ENCODE data around the gene DIAPH2. TPM values are rescaled to one million over a fixed set of nuclear protein-coding genes. Genes with fewer than 3 reads are reported as not detected.
A peak's percentile ranks its signal among the peaks of the same experiment; 100 is the strongest.

DIAPH2 gene
- total RNA-seq, 6 experiments from 2014 or later: 10.1 to 13.5 (median 11.6) TPM

DNA sequence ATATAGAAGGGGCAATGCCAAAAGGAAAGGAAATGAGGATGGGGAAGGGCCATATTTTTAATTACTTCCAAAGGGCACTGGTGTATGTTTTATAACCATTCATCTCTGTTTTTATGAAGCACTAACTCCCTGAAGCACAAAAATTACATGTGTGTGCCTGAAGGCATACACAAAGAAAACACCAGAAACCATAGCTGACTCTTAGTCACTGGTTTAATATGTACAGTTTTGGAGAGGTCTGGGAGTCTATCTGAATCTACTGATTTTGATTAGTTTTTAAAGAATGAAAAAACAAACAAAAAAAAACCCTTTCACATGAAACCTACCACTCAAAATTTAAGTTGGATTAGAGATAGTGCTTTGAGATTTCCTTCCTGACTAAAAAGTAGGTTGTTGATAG lies 637.8 kb downstream of the DIAPH2 start:
- Mint-ChIP-seq H3K36me3 (ENCODE audit: low read depth) (no peaks in the 10 kb centered on the region), H3K27me3 (ENCODE audit: insufficient read depth) (no peaks in the 10 kb centered on the region), H3K27ac (no peak overlapping the region; the same call in 1 of the 2 replicates), H3K4me1 (ENCODE audit: low read depth) (peaks cover 8% of the 10 kb centered on the region), H3K4me3 (no peak overlapping the region; the same call in 1 of the 2 replicates), H3K9me3 (no peaks in the 10 kb centered on the region)
- TF ChIP-seq, protein P1, sequence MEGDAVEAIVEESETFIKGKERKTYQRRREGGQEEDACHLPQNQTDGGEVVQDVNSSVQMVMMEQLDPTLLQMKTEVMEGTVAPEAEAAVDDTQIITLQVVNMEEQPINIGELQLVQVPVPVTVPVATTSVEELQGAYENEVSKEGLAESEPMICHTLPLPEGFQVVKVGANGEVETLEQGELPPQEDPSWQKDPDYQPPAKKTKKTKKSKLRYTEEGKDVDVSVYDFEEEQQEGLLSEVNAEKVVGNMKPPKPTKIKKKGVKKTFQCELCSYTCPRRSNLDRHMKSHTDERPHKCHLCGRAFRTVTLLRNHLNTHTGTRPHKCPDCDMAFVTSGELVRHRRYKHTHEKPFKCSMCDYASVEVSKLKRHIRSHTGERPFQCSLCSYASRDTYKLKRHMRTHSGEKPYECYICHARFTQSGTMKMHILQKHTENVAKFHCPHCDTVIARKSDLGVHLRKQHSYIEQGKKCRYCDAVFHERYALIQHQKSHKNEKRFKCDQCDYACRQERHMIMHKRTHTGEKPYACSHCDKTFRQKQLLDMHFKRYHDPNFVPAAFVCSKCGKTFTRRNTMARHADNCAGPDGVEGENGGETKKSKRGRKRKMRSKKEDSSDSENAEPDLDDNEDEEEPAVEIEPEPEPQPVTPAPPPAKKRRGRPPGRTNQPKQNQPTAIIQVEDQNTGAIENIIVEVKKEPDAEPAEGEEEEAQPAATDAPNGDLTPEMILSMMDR (IDR thresholded peaks at IDR 0.05): no peak
- DNase-seq: peak; percentile 48

DNA sequence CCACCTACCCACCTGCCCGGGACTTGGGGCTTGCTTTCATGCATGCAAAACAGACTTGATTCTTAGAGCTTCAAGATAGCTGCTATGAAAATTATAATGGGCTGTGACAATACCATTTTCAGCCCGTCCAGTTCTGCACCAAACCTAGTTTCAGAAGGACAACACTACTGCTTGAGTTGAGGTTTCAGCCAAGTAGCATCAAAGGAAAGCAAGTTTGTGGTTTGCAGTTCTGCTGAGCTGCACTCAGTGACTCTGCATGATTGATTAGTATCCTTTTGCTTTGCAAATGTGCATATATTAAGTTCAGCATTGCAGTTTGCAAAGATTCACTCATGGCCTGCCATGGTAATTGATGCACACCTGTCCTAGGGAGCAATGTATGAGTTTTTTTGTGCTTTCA lies 641.8 kb downstream of the DIAPH2 start:
- Mint-ChIP-seq H3K9me3 (no peaks in the 10 kb centered on the region), H3K27me3 (ENCODE audit: insufficient read depth) (no peaks in the 10 kb centered on the region), H3K27ac (no peak overlapping the region), H3K4me1 (ENCODE audit: low read depth) (peaks cover 16% of the 10 kb centered on the region), H3K36me3 (ENCODE audit: low read depth) (no peaks in the 10 kb centered on the region), H3K4me3 (no peak overlapping the region)
- TF ChIP-seq, protein P1 (IDR thresholded peaks at IDR 0.05): no peak
- no peak for DNase-seq

DNA sequence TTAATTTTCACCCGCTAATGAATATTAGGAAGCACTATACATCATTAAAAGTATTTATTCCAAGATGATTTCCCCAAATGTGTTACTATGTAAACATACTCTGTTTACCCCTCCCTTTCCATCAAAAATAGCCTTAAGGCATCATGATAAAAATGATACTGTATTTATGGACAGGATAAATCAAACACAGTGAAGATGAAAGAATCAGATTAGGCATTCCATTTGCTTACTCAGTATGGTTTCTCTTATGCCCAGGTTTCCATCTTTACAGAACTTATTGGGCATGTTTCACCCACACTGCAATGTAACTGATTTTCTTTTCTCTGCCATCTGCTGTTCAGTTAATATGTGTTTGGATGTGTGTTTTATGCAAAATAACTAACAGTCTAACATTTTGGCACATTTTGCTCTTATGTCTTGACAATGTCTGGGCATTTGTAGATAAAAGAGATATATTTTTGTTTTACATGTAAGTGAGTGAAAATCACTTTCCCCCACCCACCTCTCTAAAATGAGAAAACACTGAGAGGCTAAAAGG lies 644.3 kb downstream of the DIAPH2 start:
- TF ChIP-seq, protein P1 (IDR thresholded peaks at IDR 0.05): no peak
- Mint-ChIP-seq H3K27me3 (ENCODE audit: insufficient read depth) (no peaks in the 10 kb centered on the region), H3K4me3 (no peak overlapping the region), H3K9me3 (no peaks in the 10 kb centered on the region), H3K4me1 (ENCODE audit: low read depth) (peaks cover 17% of the 10 kb centered on the region), H3K27ac (no peak overlapping the region), H3K36me3 (ENCODE audit: low read depth) (no peaks in the 10 kb centered on the region)
- DNase-seq: peak; percentile 32

DNA sequence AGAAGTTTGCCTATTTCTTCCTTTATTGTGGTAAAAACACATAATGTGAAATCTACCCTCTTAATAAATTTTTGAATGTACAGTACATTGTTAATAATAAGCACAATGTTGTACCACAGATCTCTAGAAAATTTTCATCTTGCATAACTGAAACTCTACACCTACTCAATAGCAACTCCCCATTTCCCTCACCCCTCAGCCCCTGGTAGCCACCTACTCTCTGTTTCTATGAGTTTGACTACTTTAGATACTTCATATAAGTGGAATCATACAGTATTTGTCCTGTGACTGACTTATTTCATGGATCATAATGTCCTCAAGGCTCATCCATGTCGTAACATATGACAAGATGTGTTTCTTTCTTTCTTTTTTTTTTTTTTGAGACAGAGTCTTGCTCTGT lies 645.5 kb downstream of the DIAPH2 start:
- H3K36me3 Mint-ChIP-seq (ENCODE audit: low read depth): no peaks in the 10 kb centered on the region
- TF ChIP-seq, protein P1 (IDR thresholded peaks at IDR 0.05): no peak
- peaks cover 17% of the 10 kb centered on the region for H3K4me1 Mint-ChIP-seq (ENCODE audit: low read depth)
- no peaks in the 10 kb centered on the region for H3K9me3 Mint-ChIP-seq
- no peaks in the 10 kb centered on the region for H3K27me3 Mint-ChIP-seq (ENCODE audit: insufficient read depth)
- no peak for DNase-seq
- no peak overlapping the region; the same call in 1 of the 2 replicates for H3K4me3 Mint-ChIP-seq
- H3K27ac Mint-ChIP-seq: no peak overlapping the region

DNA sequence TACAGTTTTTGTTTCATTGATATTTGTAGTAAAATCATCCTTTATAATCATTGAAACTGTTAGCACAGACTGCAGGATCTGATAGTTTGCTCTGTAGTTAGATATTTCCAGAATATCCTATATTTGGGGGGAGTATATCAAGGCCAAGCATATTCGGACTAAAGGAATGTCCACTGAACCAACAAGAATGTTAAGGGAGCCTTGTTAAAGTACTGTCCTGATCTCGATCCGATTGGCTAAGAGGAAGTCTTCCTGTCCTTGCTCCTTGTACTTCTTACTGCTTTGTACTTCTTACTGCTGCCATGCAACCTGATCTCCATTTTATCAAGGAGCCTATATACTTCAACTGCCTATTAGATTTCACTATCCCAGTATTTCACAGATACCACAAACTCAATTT lies 648.3 kb downstream of the DIAPH2 start:
- peaks cover 17% of the 10 kb centered on the region for H3K4me1 Mint-ChIP-seq (ENCODE audit: low read depth)
- no peaks in the 10 kb centered on the region for H3K27me3 Mint-ChIP-seq (ENCODE audit: insufficient read depth)
- H3K36me3 Mint-ChIP-seq (ENCODE audit: low read depth): no peaks in the 10 kb centered on the region
- peak; percentile 17 for DNase-seq
- H3K4me3 Mint-ChIP-seq: no peak overlapping the region
- TF ChIP-seq, protein P1 (IDR thresholded peaks at IDR 0.05): no peak
- H3K9me3 Mint-ChIP-seq: no peaks in the 10 kb centered on the region
- no peak overlapping the region; the same call in 1 of the 2 replicates for H3K27ac Mint-ChIP-seq
